ENCODE data around the gene LZTS2. TPM values are rescaled to one million over a fixed set of nuclear protein-coding genes. Genes with fewer than 3 reads are reported as not detected.
A peak's percentile ranks its signal among the peaks of the same experiment; 100 is the strongest.

The LZTS2 gene
- polyA plus RNA-seq, 2 of the 4 experiments (the other 2 are of a cell fraction), result 13.8 to 35.5 TPM

- POLR2A ChIA-PET, result no interaction called here
- TF ChIP-seq RAD21 (conservative IDR thresholded peaks at IDR 0.05 in 1 of 2, IDR thresholded peaks at IDR 0.05 in 1 of 2) (no peak), HDAC2 (IDR thresholded peaks at IDR 0.05) (no peak), RARB (CRISPR knock-in tag; IDR thresholded peaks at IDR 0.05) (no peak), MAZ (IDR thresholded peaks at IDR 0.05; ENCODE audit: borderline replicate concordance, low read depth, low read length) (no peak), NR3C1 (IDR thresholded peaks at IDR 0.05) (no peak), NFE2L2 (conservative IDR thresholded peaks at IDR 0.05; ENCODE audit: low read length) (no peak), ZC3H11A (IDR thresholded peaks at IDR 0.05) (no peak), SREBF2 (IDR thresholded peaks at IDR 0.05) (no peak), TP53 (CRISPR knock-in tag; IDR thresholded peaks at IDR 0.05) (no peak)
- TF ChIP-seq, protein P1, sequence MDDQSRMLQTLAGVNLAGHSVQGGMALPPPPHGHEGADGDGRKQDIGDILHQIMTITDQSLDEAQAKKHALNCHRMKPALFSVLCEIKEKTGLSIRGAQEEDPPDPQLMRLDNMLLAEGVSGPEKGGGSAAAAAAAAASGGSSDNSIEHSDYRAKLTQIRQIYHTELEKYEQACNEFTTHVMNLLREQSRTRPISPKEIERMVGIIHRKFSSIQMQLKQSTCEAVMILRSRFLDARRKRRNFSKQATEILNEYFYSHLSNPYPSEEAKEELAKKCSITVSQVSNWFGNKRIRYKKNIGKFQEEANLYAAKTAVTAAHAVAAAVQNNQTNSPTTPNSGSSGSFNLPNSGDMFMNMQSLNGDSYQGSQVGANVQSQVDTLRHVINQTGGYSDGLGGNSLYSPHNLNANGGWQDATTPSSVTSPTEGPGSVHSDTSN (IDR thresholded peaks at IDR 0.05), result no peak
- no peak for DNase-seq (ENCODE audit: low read depth in 1 of 2, low spot score in 1 of 2)
- no peak for ATAC-seq
- WGBS (ENCODE audit: missing lambda C conversion rate), result 80% methylated on average over 2 of the region's 2 CpGs
- Histone ChIP-seq H3K4me1 (peaks cover 32% of the 10 kb centered on the region), H3K27ac (no peak overlapping the region), H3K4me2 (no peak overlapping the region), H3K9me3 (no peaks in the 10 kb centered on the region), H3K4me3 (no peak overlapping the region)
- FAIRE-seq, result no peak
- CTCF ChIA-PET, result interaction anchor here (0.7 to 5.1 kb wide), 8 partner anchors 8 to 93 kb away, joined by 3 to 22 read pairs (median 4); partner anchors contain the start of genes PDZD7 and SFXN3
These were observed 32.3 kb upstream of the LZTS2 start for GRCh38 chr10:100967332-100967731.

DNA sequence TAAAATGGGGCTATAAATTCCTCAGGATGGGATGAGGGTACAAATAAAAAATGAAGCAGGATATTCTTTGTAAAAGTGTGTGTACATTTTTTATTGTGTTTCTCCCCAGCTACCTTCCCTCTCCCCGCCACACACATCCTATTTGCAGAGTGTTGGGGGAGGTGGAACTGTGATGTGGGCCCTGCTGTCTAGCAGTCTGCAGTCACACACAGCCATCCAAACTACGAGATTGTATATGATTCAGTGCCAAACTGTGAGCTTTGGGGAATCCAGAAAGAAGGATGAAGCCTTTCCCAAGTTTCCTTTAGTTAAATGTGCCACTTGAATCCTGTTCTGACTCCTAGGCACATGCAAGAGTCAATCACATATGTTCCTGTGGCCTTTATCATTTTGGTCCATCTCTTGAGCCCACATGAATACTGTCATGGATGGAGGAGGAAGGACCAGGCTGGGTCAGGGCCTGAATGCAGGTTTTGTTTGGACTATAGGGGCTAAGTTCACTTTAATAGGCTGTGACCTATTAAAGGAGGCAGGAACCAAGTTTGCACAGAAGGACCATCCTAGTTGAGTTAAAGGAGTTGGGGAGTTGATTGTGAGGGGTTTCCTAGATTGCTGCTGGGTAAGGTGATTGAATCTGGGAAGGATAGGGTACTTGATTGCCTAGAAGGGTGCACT is 31.4 kb upstream of the LZTS2 start:
- WGBS (ENCODE audit: missing lambda C conversion rate), result 87% methylated on average over 2 of the region's 2 CpGs
- ChIA-PET CTCF (interaction anchor here (0.6 to 5.1 kb wide), 19 partner anchors 11 to 939 kb away, joined by 3 to 22 read pairs (median 4); partner anchors contain the start of genes PDZD7 and SFXN3), POLR2A (no interaction called here)
- DNase-seq (ENCODE audit: low read depth in 1 of 2, low spot score in 1 of 2) (no peak), FAIRE-seq (no peak), ATAC-seq (no peak)
- TF ChIP-seq EP300 (IDR thresholded peaks at IDR 0.05) (no peak), HMGXB4 (CRISPR knock-in tag; IDR thresholded peaks at IDR 0.05; ENCODE audit: borderline replicate concordance) (no peak), TFCP2L1 (CRISPR knock-in tag; IDR thresholded peaks at IDR 0.05) (no peak), HOXB13 (CRISPR knock-in tag; IDR thresholded peaks at IDR 0.05; ENCODE audit: low read depth) (no peak), NFE2L2 (conservative IDR thresholded peaks at IDR 0.05; ENCODE audit: low read length) (no peak), SMC3 (IDR thresholded peaks at IDR 0.05) (no peak), FOSL2 (IDR thresholded peaks at IDR 0.05) (no peak), FOSL2 (CRISPR knock-in tag; IDR thresholded peaks at IDR 0.05) (no peak), HDAC2 (IDR thresholded peaks at IDR 0.05) (no peak), CEBPB (IDR thresholded peaks at IDR 0.05) (no peak), E2F6 (IDR thresholded peaks at IDR 0.05; ENCODE audit: borderline replicate concordance, low read depth) (no peak), JUNB (IDR thresholded peaks at IDR 0.05) (no peak), RNF2 (IDR thresholded peaks at IDR 0.05; ENCODE audit: borderline replicate concordance, low read depth) (no peak)
- peak overlapping the region; percentile 98; the same call in 2 of the 3 replicates for H3K4me2 ChIP-seq
- no peaks in the 10 kb centered on the region for H3K9me3 ChIP-seq
- no peak overlapping the region for H3K27ac ChIP-seq
- H3K4me3 ChIP-seq, result no peak overlapping the region; the same call in 2 of the 3 replicates
- peaks cover 34% of the 10 kb centered on the region for H3K4me1 ChIP-seq

DNA sequence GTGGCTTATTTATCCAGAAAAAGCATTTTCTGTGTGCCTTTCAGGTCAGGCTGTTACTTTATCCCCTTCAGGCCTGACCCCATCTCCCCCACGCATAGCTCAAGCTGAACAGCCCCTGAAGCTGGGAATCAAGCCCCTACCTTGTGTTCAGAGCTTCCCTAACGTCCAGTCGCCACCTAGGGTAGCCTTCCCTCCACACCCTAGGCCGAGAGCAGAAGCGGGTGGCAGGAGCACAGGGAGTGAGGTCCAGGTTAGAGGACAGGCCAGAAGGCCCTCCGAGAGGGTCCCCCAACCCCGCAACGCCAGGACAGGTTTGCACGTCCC is 30.8 kb upstream of the LZTS2 start:
- peak overlapping the region; percentile 84 for H3K4me3 ChIP-seq
- DNase-seq (ENCODE audit: low read depth in 1 of 2, low spot score in 1 of 2) (no peak), FAIRE-seq (no peak), ATAC-seq (peak; percentile 44 to 46)
- 26% methylated on average over 6 of the region's 9 CpGs for WGBS (ENCODE audit: missing lambda C conversion rate)
- peak overlapping the region; percentile 98 for H3K4me2 ChIP-seq
- peak; percentile 21; the same call in 1 of the 2 replicates for TF ChIP-seq HOXB5 (CRISPR knock-in tag; IDR thresholded peaks at IDR 0.05)
- TF ChIP-seq NPAS2 (CRISPR knock-in tag; IDR thresholded peaks at IDR 0.05; ENCODE audit: borderline replicate concordance), result no peak
- H3K27ac ChIP-seq, result peak overlapping the region; percentile 70 to 88
- no peaks in the 10 kb centered on the region for H3K9me3 ChIP-seq
- peaks cover 34% of the 10 kb centered on the region for H3K4me1 ChIP-seq
- POLR2A ChIA-PET, result no interaction called here
- CTCF ChIA-PET, result interaction anchor here (0.6 to 2.8 kb wide), 17 partner anchors 12 to 939 kb away, joined by 3 to 13 read pairs (median 4); partner anchors contain the start of genes PDZD7 and SFXN3

All from A549 (cell line).